Fibroblast of skin of left biceps (primary cell): ENCODE measurements around the gene APMAP.
"Not testable (repeated sequence)": the region's sequence is repeated elsewhere in the genome, so short reads cannot be mapped to it uniquely, and the experiment has no call there.

Source experiments
- DNase-seq, 2 experiments: peaks; one replicate each; pipeline ENCODE4 v3.0.0-alpha.2; 2013; ENCODE audit warnings: low read depth in 2 of 2

Gene APMAP

GRCh38 chr20:24952376-24953208 is 40.0 kb downstream of the APMAP start:
- no peak for DNase-seq

- no peak for DNase-seq
Observed at GRCh38 chr20:24951536-24952083, 40.9 kb downstream of the APMAP start.

GRCh38 chr20:24950836-24951525 is 41.6 kb downstream of the APMAP start:
- DNase-seq: no peak

- DNase-seq: no peak
Observed at GRCh38 chr20:24950128-24950835, 42.3 kb downstream of the APMAP start.

- no peak for DNase-seq
Observed at GRCh38 chr20:24949756-24950127, 42.8 kb downstream of the APMAP start.

- no peak for DNase-seq
Observed at GRCh38 chr20:24948939-24949679, 43.4 kb downstream of the APMAP start, which contains the start of gene CST7. CST7 (plus strand) TSS chr20:24949269; CDS start chr20:24949506, 237 bp downstream.

GRCh38 chr20:24948396-24948938 is 44.1 kb downstream of the APMAP start:
- not testable (repeated sequence) for DNase-seq

- DNase-seq: not testable (repeated sequence)
Observed at GRCh38 chr20:24946376-24946775, 46.2 kb downstream of the APMAP start.

GRCh38 chr20:24943731-24944130 is 48.8 kb downstream of the APMAP start:
- DNase-seq: no peak

- DNase-seq: no peak
Observed at GRCh38 chr20:24943196-24943595, 49.4 kb downstream of the APMAP start.

GRCh38 chr20:24942679-24943078 is 49.9 kb downstream of the APMAP start:
- no peak for DNase-seq

GRCh38 chr20:24939036-24939435 is 53.5 kb downstream of the APMAP start:
- DNase-seq: no peak

- no peak for DNase-seq
Observed at GRCh38 chr20:24938498-24938897, 54.1 kb downstream of the APMAP start.

GRCh38 chr20:24937579-24937978 is 55.0 kb downstream of the APMAP start:
- DNase-seq: no peak

GRCh38 chr20:24936526-24937407 is 55.8 kb downstream of the APMAP start:
- no peak for DNase-seq

GRCh38 chr20:24935766-24936525 is 56.6 kb downstream of the APMAP start:
- no peak for DNase-seq

GRCh38 chr20:24935140-24935539 is 57.4 kb downstream of the APMAP start:
- no peak for DNase-seq

GRCh38 chr20:24934716-24935115 is 57.8 kb downstream of the APMAP start:
- no peak for DNase-seq

- DNase-seq: no peak
Observed at GRCh38 chr20:24934101-24934661, 58.4 kb downstream of the APMAP start.
